ENCODE results near the gene RAB3C. TPM values are rescaled to one million over a fixed set of nuclear protein-coding genes. Genes with fewer than 3 reads are reported as not detected.

RAB3C gene
- total RNA-seq, 4 donors from 2014 or later = under 0.01 to 1.2 (median 0.41) TPM

GRCh38 chr5:58887721-58888409, 305.0 kb downstream of the RAB3C start:
- intact Hi-C loops (cut with DNase I) = loop anchor here (10.0 kb wide), 1 partner anchor 487 kb away; no protein-coding TSS in a partner anchor
- TF ChIP-seq CTCF (IDR thresholded peaks at IDR 0.05) (no peak), POLR2A (IDR thresholded peaks at IDR 0.05) (no peak)
- peak overlapping the region in 1 of 3 donors; percentile 39 for H3K27ac ChIP-seq
- 56 to 76% methylated on average over 7 of the region's 7 CpGs for WGBS, 2 donors
- no peaks in the 10 kb centered on the region for H3K36me3 ChIP-seq
- no peak overlapping the region for H3K4me3 ChIP-seq (replicated peaks in 1 of 3)
- DNase-seq = peak in 1 of 2 donors; percentile 5
- no peaks in the 10 kb centered on the region for H3K9me3 ChIP-seq
- no peaks in the 10 kb centered on the region for H3K27me3 ChIP-seq
- H3K4me1 ChIP-seq = peaks cover 4 to 6% of the 10 kb centered on the region in 2 donors

GRCh38 chr5:58890265-58890664, 307.4 kb downstream of the RAB3C start:
- TF ChIP-seq POLR2A (IDR thresholded peaks at IDR 0.05) (no peak), CTCF (IDR thresholded peaks at IDR 0.05) (no peak)
- Histone ChIP-seq H3K27me3 (no peaks in the 10 kb centered on the region), H3K4me3 (replicated peaks in 1 of 3) (no peak overlapping the region), H3K4me1 (peaks cover 4 to 6% of the 10 kb centered on the region in 2 donors), H3K36me3 (no peaks in the 10 kb centered on the region), H3K27ac (peak overlapping the region in 1 of 3 donors; percentile 53), H3K9me3 (no peaks in the 10 kb centered on the region)
- DNase-seq = no peak
- WGBS, 2 donors = 95 to 96% methylated on average over 12 of the region's 12 CpGs
- intact Hi-C loops (cut with DNase I) = loop anchor here (5.0 kb wide), 1 partner anchor 112 kb away; no protein-coding TSS in a partner anchor

GRCh38 chr5:58890701-58891085, 307.8 kb downstream of the RAB3C start:
- H3K27ac ChIP-seq = peak overlapping the region in 2 of 3 donors; percentile 53 to 61
- WGBS, 2 donors = 90 to 92% methylated on average over 6 of the region's 6 CpGs
- no peaks in the 10 kb centered on the region for H3K27me3 ChIP-seq
- H3K4me3 ChIP-seq (replicated peaks in 1 of 3) = no peak overlapping the region
- peaks cover 4 to 6% of the 10 kb centered on the region in 2 donors for H3K4me1 ChIP-seq
- H3K36me3 ChIP-seq = no peaks in the 10 kb centered on the region
- H3K9me3 ChIP-seq = no peaks in the 10 kb centered on the region
- TF ChIP-seq CTCF (IDR thresholded peaks at IDR 0.05) (no peak), POLR2A (IDR thresholded peaks at IDR 0.05) (no peak)
- intact Hi-C loops (cut with DNase I) = loop anchor here (5.0 kb wide), 1 partner anchor 112 kb away; no protein-coding TSS in a partner anchor
- no peak for DNase-seq

- intact Hi-C loops (cut with DNase I) = loop anchor here (5.0 kb wide), 1 partner anchor 111 kb away; no protein-coding TSS in a partner anchor
- peaks cover 4 to 6% of the 10 kb centered on the region in 2 donors for H3K4me1 ChIP-seq
- H3K36me3 ChIP-seq = no peaks in the 10 kb centered on the region
- peak overlapping the region in 2 of 3 donors; percentile 53 to 61 for H3K27ac ChIP-seq
- WGBS, 2 donors = 13% methylated on average over 18 of the region's 18 CpGs
- H3K4me3 ChIP-seq (replicated peaks in 1 of 3) = no peak overlapping the region
- TF ChIP-seq CTCF (IDR thresholded peaks at IDR 0.05) (peak in 5 of 6 experiments; percentile 41 to 69 (median 61)), POLR2A (IDR thresholded peaks at IDR 0.05) (no peak)
- H3K27me3 ChIP-seq = no peaks in the 10 kb centered on the region
- H3K9me3 ChIP-seq = no peaks in the 10 kb centered on the region
- DNase-seq = peak; percentile 61 to 62
Measured at GRCh38 chr5:58891086-58891970, 308.5 kb downstream of the RAB3C start.
